SK-N-SH treated with all-trans-retinoic acid at 6 μM for 48 hours (cell line): ENCODE measurements around the gene FBXL5.

Source experiments
- ATAC-seq: fragments of 200-7000 bp; cut with Tn5 transposase; 3 replicates; pipeline ENCODE4 v1.9.1; 2020; ENCODE audit warnings: mild to moderate bottlenecking, moderate library complexity
- ARNTL ChIP-seq: fragments of 450-650 bp; formaldehyde crosslinking; IDR thresholded peaks from 2 replicates; pipeline ENCODE4 v1.5.0; 2020; ENCODE audit warnings: low read depth, mild to moderate bottlenecking, moderate library complexity, borderline replicate concordance
- BACH2 ChIP-seq: fragments of 250-450 bp; sonication (Bioruptor Pico); IDR thresholded peaks from 2 replicates; pipeline ENCODE4 v1.9.0; 2021; ENCODE audit warnings: mild to moderate bottlenecking, borderline replicate concordance
- CSDC2 ChIP-seq: fragments of 250-450 bp; sonication (Bioruptor Pico); IDR thresholded peaks from 2 replicates; pipeline ENCODE4 v1.5.0; 2020; ENCODE audit warnings: mild to moderate bottlenecking, moderate library complexity
- ESRRG ChIP-seq: fragments of 250-450 bp; sonication (Bioruptor Pico); IDR thresholded peaks from 2 replicates; pipeline ENCODE4 v1.6.1; 2021; ENCODE audit warnings: mild to moderate bottlenecking
- GLIS3 ChIP-seq: fragments of 250-450 bp; sonication (Bioruptor Pico); IDR thresholded peaks from 2 replicates; pipeline ENCODE4 v1.5.0; 2020; ENCODE audit warnings: mild to moderate bottlenecking, moderate library complexity
- ISL1 ChIP-seq: fragments of 250-450 bp; sonication (Bioruptor Pico); IDR thresholded peaks from 2 replicates; pipeline ENCODE4 v2.1.2; 2022; ENCODE audit warnings: mild to moderate bottlenecking, moderate library complexity
- OSR1 ChIP-seq: fragments of 250-450 bp; sonication (Bioruptor Pico); IDR thresholded peaks from 2 replicates; pipeline ENCODE4 v1.8.0; 2022; ENCODE audit warnings: moderate library complexity, mild to moderate bottlenecking, inconsistent platforms
- PPARA ChIP-seq: fragments of 250-450 bp; sonication (Bioruptor Pico); IDR thresholded peaks from 2 replicates; pipeline ENCODE4 v1.5.0; 2020; ENCODE audit warnings: mild to moderate bottlenecking, borderline replicate concordance
- RARB ChIP-seq: fragments of 250-450 bp; sonication (Bioruptor Pico); IDR thresholded peaks from 2 replicates; pipeline ENCODE4 v1.8.0; 2021; ENCODE audit warnings: mild to moderate bottlenecking, moderate library complexity
- SNAI2 ChIP-seq: fragments of 250-450 bp; sonication (Bioruptor Pico); IDR thresholded peaks from 2 replicates; pipeline ENCODE4 v1.5.0; 2020; ENCODE audit warnings: mild to moderate bottlenecking, moderate library complexity
- TCF4 ChIP-seq: fragments of 250-450 bp; sonication (Bioruptor Pico); IDR thresholded peaks from 2 replicates; pipeline ENCODE4 v1.8.0; 2021; ENCODE audit warnings: mild to moderate bottlenecking, moderate library complexity, borderline replicate concordance
- ZFP3 ChIP-seq: fragments of 250-450 bp; sonication (Bioruptor Pico); IDR thresholded peaks from 2 replicates; pipeline ENCODE4 v1.5.0; 2020; ENCODE audit warnings: mild to moderate bottlenecking, moderate library complexity
- ZFP30 ChIP-seq: fragments of 450-650 bp; formaldehyde crosslinking; IDR thresholded peaks from 2 replicates; pipeline ENCODE4 v1.5.0; 2022; ENCODE audit warnings: mild to moderate bottlenecking, moderate library complexity
- ZNF565 ChIP-seq: fragments of 450-650 bp; formaldehyde crosslinking; conservative IDR thresholded peaks from 2 replicates; pipeline ENCODE4 v1.5.0; 2020; ENCODE audit warnings: low read depth, mild to moderate bottlenecking, moderate library complexity
- ZNF70 ChIP-seq: fragments of 450-650 bp; formaldehyde crosslinking; IDR thresholded peaks from 2 replicates; pipeline ENCODE4 v1.5.0; 2020; ENCODE audit warnings: mild to moderate bottlenecking, moderate library complexity
- ZNF8 ChIP-seq: fragments of 450-650 bp; formaldehyde crosslinking; IDR thresholded peaks from 2 replicates; pipeline ENCODE4 v1.5.0; 2020; ENCODE audit warnings: mild to moderate bottlenecking, moderate library complexity
- TF ChIP-seq, protein P1 (sequence below): fragments of 250-450 bp; sonication (Bioruptor Pico); IDR thresholded peaks from 2 replicates; pipeline ENCODE4 v1.5.1; 2020; ENCODE audit warnings: low read depth, mild to moderate bottlenecking, moderate library complexity
- TF ChIP-seq, protein P2 (sequence below): fragments of 250-450 bp; sonication (Bioruptor Pico); IDR thresholded peaks from 2 replicates; pipeline ENCODE4 v1.5.0; 2020; ENCODE audit warnings: mild to moderate bottlenecking, moderate library complexity
- TF ChIP-seq, protein P3 (sequence below): fragments of 250-450 bp; sonication (Bioruptor Pico); IDR thresholded peaks from 2 replicates; pipeline ENCODE4 v1.8.0; 2020; ENCODE audit warnings: mild to moderate bottlenecking, moderate library complexity, borderline replicate concordance

The FBXL5 gene

GRCh38 chr4:15655223-15656037 is at the start of gene FBXL5:
TSS of gene FBXL5 (minus strand) at chr4:15655357. CDS start at chr4:15655287, 70 bp downstream.
- ATAC-seq: peak; percentile 55
- TF ChIP-seq ZNF70 (0 out of 2 replicates have a peak, but pooled peaks have one; percentile 26), ZNF565 (CRISPR knock-in tag) (peak; percentile 75; the same call in 1 of the 2 replicates), ZFP30 (CRISPR knock-in tag) (peak; percentile 5; the same call in 1 of the 2 replicates), ISL1 (peak; percentile 7; the same call in 1 of the 2 replicates), CSDC2 (CRISPR knock-in tag) (peak; percentile 93), ESRRG (peak; percentile 58; the same call in 1 of the 2 replicates), ZFP3 (CRISPR knock-in tag) (peak; percentile 74), ZNF8 (CRISPR knock-in tag) (peak; percentile 56; the same call in 1 of the 2 replicates), TCF4 (CRISPR knock-in tag) (no peak), SNAI2 (CRISPR knock-in tag) (0 out of 2 replicates have a peak, but pooled peaks have one; percentile 66)
- TF ChIP-seq, protein P1, sequence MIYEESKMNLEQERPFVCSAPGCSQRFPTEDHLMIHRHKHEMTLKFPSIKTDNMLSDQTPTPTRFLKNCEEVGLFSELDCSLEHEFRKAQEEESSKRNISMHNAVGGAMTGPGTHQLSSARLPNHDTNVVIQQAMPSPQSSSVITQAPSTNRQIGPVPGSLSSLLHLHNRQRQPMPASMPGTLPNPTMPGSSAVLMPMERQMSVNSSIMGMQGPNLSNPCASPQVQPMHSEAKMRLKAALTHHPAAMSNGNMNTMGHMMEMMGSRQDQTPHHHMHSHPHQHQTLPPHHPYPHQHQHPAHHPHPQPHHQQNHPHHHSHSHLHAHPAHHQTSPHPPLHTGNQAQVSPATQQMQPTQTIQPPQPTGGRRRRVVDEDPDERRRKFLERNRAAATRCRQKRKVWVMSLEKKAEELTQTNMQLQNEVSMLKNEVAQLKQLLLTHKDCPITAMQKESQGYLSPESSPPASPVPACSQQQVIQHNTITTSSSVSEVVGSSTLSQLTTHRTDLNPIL (CRISPR knock-in tag): no peak
- TF ChIP-seq, protein P2, sequence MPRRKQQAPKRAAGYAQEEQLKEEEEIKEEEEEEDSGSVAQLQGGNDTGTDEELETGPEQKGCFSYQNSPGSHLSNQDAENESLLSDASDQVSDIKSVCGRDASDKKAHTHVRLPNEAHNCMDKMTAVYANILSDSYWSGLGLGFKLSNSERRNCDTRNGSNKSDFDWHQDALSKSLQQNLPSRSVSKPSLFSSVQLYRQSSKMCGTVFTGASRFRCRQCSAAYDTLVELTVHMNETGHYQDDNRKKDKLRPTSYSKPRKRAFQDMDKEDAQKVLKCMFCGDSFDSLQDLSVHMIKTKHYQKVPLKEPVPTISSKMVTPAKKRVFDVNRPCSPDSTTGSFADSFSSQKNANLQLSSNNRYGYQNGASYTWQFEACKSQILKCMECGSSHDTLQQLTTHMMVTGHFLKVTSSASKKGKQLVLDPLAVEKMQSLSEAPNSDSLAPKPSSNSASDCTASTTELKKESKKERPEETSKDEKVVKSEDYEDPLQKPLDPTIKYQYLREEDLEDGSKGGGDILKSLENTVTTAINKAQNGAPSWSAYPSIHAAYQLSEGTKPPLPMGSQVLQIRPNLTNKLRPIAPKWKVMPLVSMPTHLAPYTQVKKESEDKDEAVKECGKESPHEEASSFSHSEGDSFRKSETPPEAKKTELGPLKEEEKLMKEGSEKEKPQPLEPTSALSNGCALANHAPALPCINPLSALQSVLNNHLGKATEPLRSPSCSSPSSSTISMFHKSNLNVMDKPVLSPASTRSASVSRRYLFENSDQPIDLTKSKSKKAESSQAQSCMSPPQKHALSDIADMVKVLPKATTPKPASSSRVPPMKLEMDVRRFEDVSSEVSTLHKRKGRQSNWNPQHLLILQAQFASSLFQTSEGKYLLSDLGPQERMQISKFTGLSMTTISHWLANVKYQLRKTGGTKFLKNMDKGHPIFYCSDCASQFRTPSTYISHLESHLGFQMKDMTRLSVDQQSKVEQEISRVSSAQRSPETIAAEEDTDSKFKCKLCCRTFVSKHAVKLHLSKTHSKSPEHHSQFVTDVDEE (CRISPR knock-in tag): peak; percentile 81
- TF ChIP-seq, protein P3, sequence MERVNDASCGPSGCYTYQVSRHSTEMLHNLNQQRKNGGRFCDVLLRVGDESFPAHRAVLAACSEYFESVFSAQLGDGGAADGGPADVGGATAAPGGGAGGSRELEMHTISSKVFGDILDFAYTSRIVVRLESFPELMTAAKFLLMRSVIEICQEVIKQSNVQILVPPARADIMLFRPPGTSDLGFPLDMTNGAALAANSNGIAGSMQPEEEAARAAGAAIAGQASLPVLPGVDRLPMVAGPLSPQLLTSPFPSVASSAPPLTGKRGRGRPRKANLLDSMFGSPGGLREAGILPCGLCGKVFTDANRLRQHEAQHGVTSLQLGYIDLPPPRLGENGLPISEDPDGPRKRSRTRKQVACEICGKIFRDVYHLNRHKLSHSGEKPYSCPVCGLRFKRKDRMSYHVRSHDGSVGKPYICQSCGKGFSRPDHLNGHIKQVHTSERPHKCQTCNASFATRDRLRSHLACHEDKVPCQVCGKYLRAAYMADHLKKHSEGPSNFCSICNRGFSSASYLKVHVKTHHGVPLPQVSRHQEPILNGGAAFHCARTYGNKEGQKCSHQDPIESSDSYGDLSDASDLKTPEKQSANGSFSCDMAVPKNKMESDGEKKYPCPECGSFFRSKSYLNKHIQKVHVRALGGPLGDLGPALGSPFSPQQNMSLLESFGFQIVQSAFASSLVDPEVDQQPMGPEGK: no peak
- TF ChIP-seq, all 23 proteins: peak for 10

GRCh38 chr4:15704129-15704528 is 49.0 kb upstream of the FBXL5 start:
- no peak for TF ChIP-seq PPARA (CRISPR knock-in tag)
- no peak for TF ChIP-seq CSDC2 (CRISPR knock-in tag)
- TF ChIP-seq ARNTL (CRISPR knock-in tag): no peak
- no peak for TF ChIP-seq ZNF8 (CRISPR knock-in tag)
- TF ChIP-seq RARB (CRISPR knock-in tag): no peak
- TF ChIP-seq, protein P3: no peak
- TF ChIP-seq, protein P1 (CRISPR knock-in tag): no peak
- TF ChIP-seq ZFP3 (CRISPR knock-in tag): no peak
- no peak for TF ChIP-seq ESRRG
- TF ChIP-seq GLIS3: no peak
- no peak for ATAC-seq

- ATAC-seq: peak; percentile 15; the same call in 2 of the 3 replicates
- TF ChIP-seq ESRRG (no peak), ZNF8 (CRISPR knock-in tag) (no peak), ZNF70 (no peak), SNAI2 (CRISPR knock-in tag) (no peak), ZFP30 (CRISPR knock-in tag) (no peak), TCF4 (CRISPR knock-in tag) (no peak), OSR1 (CRISPR knock-in tag) (no peak), PPARA (CRISPR knock-in tag) (no peak), BACH2 (CRISPR knock-in tag) (no peak), ARNTL (CRISPR knock-in tag) (no peak)
- TF ChIP-seq, protein P3: no peak
Measured at GRCh38 chr4:15703439-15703838, 48.3 kb upstream of the FBXL5 start.
